Calu3 (cell line): ENCODE measurements around the gene RPLP2. TPM values are rescaled to one million over a fixed set of nuclear protein-coding genes. Genes with fewer than 3 reads are reported as not detected.

Experiments used
- BruUV-seq: library from RNA; stranded (reverse); fragments of 400-500 nt; replicated peaks from 2 replicates; lab custom pipeline; 2021; lab: Mats Ljungman, UMichigan
- CTCF ChIA-PET: fragments of 300-600 bp; sonication (Branson Sonifier 250); formaldehyde crosslinking; loops from one replicate; lab custom pipeline; 2022; ENCODE audit warnings: antibody characterized with exemption; lab: Charles Lee
- DNase-seq: peaks from one replicate; pipeline ENCODE4 v3.0.0; 2022
- H3K27ac Mint-ChIP-seq: one replicate; pipeline ENCODE4 v1.8.0; 2022; ENCODE audit warnings: mixed read lengths; ENCODE audit not compliant: unreplicated experiment
- H3K27me3 Mint-ChIP-seq: one replicate; pipeline ENCODE4 v1.8.0; 2022; ENCODE audit warnings: mixed read lengths; ENCODE audit not compliant: unreplicated experiment
- H3K36me3 Mint-ChIP-seq: one replicate; pipeline ENCODE4 v1.8.0; 2022; ENCODE audit warnings: mild to moderate bottlenecking, moderate library complexity, mixed read lengths; ENCODE audit not compliant: insufficient read depth, unreplicated experiment
- H3K4me1 Mint-ChIP-seq: one replicate; pipeline ENCODE4 v1.8.0; 2022; ENCODE audit warnings: mild to moderate bottlenecking, low read depth, mixed read lengths; ENCODE audit not compliant: unreplicated experiment
- H3K4me3 Mint-ChIP-seq: one replicate; pipeline ENCODE4 v1.8.0; 2022; ENCODE audit warnings: mild to moderate bottlenecking, low read depth, moderate library complexity, mixed read lengths; ENCODE audit not compliant: unreplicated experiment
- H3K9me3 Mint-ChIP-seq: one replicate; pipeline ENCODE4 v1.8.0; 2022; ENCODE audit warnings: low read depth, mixed read lengths; ENCODE audit not compliant: unreplicated experiment
- intact Hi-C: fragments of 100-400 bp; cut with micrococcal nuclease; formaldehyde crosslinking; loops from one replicate; pipeline ENCODE4 v1.10.0; 2022; ENCODE audit not compliant: unreplicated experiment
- total RNA-seq: library from RNA; stranded (reverse); gene quantifications from 2 replicates; pipeline ENCODE4 v1.2.3, GENCODE V29; 2022
- TF ChIP-seq, protein P1 (sequence below): fragments of 200-600 bp; IDR thresholded peaks from one replicate; pipeline ENCODE4 v1.8.0; 2022; ENCODE audit warnings: antibody characterized with exemption; ENCODE audit not compliant: unreplicated experiment

RPLP2 gene
- total RNA-seq, 1 experiment from 2014 or later = 1,381 TPM

DNA sequence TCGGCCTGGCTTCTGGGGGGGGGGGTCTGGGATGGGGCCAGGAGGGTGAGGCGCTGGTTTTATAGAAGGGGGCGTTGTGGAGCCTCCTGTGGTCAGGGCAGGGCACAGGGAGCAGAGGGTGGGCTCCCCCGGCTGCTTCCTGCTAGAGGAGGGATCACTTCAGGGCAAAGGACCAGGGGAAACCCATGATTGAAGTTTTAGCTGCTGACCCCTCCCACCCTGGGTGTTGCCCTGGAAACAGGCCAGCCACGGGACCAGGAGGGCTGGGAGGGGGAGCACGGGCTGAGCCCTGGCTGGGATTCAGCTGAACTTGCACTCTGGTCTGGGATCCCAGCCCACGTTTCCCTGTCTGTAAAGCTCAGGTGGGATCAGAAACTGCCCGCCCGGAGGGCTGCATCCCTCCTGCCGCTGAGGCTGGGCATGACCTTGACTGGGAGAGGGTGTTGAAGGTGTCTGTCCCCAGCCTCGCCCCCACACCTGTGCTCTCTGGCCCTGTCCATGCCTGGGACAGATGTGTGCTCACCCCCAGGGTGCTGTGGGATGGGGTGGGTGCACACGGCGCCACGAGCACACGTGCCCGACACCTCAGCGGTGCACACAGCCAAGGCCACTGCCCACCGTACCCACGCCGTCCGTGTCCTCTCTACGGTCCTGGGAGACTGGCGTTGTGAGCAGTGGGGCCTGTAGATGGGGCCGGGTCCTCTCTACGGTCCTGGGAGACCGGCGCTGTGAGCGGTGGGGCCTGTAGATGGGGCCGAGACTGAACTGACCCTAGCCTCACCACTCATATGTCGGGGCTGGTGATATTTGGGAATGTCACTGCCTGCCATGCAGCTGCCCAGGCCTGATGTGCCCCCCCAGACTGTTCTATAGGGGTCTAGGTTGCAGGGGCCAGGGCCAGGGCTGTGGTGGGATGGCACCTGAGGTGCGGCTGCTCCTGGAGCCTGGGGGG is 35.2 kb downstream of the RPLP2 start:
- no peaks in the 10 kb centered on the region for H3K9me3 Mint-ChIP-seq
- peak overlapping the region; percentile 77 for H3K4me3 Mint-ChIP-seq
- no peak overlapping the region for H3K27ac Mint-ChIP-seq
- intact Hi-C loops = no loop called here
- no peaks in the 10 kb centered on the region for H3K27me3 Mint-ChIP-seq
- TF ChIP-seq, protein P1, sequence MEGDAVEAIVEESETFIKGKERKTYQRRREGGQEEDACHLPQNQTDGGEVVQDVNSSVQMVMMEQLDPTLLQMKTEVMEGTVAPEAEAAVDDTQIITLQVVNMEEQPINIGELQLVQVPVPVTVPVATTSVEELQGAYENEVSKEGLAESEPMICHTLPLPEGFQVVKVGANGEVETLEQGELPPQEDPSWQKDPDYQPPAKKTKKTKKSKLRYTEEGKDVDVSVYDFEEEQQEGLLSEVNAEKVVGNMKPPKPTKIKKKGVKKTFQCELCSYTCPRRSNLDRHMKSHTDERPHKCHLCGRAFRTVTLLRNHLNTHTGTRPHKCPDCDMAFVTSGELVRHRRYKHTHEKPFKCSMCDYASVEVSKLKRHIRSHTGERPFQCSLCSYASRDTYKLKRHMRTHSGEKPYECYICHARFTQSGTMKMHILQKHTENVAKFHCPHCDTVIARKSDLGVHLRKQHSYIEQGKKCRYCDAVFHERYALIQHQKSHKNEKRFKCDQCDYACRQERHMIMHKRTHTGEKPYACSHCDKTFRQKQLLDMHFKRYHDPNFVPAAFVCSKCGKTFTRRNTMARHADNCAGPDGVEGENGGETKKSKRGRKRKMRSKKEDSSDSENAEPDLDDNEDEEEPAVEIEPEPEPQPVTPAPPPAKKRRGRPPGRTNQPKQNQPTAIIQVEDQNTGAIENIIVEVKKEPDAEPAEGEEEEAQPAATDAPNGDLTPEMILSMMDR = no peak
- BruUV-seq = no TSS peak
- H3K36me3 Mint-ChIP-seq = peaks cover 50% of the 10 kb centered on the region
- DNase-seq = peak; percentile 62
- peaks cover 21% of the 10 kb centered on the region for H3K4me1 Mint-ChIP-seq
- CTCF ChIA-PET = interaction anchor here (0.5 to 3.0 kb wide), 3 partner anchors 11 to 98 kb away, joined by 3 to 8 read pairs (median 6); partner anchors contain the start of gene TALDO1

DNA sequence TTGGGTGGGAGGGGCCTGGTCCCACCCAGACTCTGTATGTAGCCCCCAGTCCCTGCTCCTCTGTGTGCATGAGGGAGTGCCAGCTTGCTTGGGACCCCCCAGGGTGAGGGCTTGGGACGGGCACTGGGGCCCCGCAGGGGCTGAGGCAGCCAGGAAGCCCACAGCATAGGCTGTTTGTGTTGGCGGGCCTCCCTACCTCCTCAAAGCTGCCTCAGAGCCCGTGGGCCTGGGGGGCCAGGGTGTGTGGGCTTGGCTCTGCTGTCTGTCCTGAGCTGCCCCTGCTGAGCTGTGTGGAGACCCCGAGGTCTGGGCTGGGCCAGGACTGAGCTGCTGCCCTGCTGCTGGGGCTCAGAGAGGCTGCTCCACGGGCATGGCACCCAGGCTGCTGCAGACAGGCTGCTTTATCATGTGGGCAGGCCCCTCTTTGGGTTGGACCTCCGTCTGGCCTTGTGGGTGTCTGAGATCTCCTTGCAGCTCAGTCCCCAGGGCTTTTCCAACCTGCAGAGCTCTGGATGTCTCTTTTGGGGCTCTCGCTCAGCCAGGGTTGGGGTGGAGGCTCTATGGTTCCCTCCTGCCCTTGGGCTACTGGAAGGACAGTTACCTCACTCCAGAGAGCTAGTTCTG is 36.2 kb downstream of the RPLP2 start:
- H3K27me3 Mint-ChIP-seq = no peaks in the 10 kb centered on the region
- no peaks in the 10 kb centered on the region for H3K9me3 Mint-ChIP-seq
- peaks cover 49% of the 10 kb centered on the region for H3K36me3 Mint-ChIP-seq
- CTCF ChIA-PET = no interaction called here
- intact Hi-C loops = no loop called here
- BruUV-seq = no TSS peak
- no peak overlapping the region for H3K4me3 Mint-ChIP-seq
- H3K4me1 Mint-ChIP-seq = peaks cover 11% of the 10 kb centered on the region
- DNase-seq = no peak
- TF ChIP-seq, protein P1 = no peak
- no peak overlapping the region for H3K27ac Mint-ChIP-seq

GRCh38 chr11:846496-847098 is 36.8 kb downstream of the RPLP2 start:
- intact Hi-C loops = no loop called here
- H3K27ac Mint-ChIP-seq = no peak overlapping the region
- no peaks in the 10 kb centered on the region for H3K9me3 Mint-ChIP-seq
- no peak overlapping the region for H3K4me3 Mint-ChIP-seq
- CTCF ChIA-PET = interaction anchor here (0.7 kb wide), 1 partner anchor 67 kb away, joined by 3 read pairs; no protein-coding TSS in a partner anchor
- peaks cover 43% of the 10 kb centered on the region for H3K36me3 Mint-ChIP-seq
- BruUV-seq = no TSS peak
- H3K4me1 Mint-ChIP-seq = peaks cover 8% of the 10 kb centered on the region
- DNase-seq = no peak
- TF ChIP-seq, protein P1 = no peak
- no peaks in the 10 kb centered on the region for H3K27me3 Mint-ChIP-seq

- CTCF ChIA-PET = interaction anchor here (0.9 to 1.0 kb wide), 4 partner anchors 9 to 203 kb away, joined by 3 to 6 read pairs (median 4); no protein-coding TSS in a partner anchor
- TF ChIP-seq, protein P1 = no peak
- intact Hi-C loops = no loop called here
- Mint-ChIP-seq H3K9me3 (no peaks in the 10 kb centered on the region), H3K4me1 (peaks cover 8% of the 10 kb centered on the region), H3K27ac (no peak overlapping the region), H3K27me3 (no peaks in the 10 kb centered on the region), H3K4me3 (no peak overlapping the region), H3K36me3 (peaks cover 30% of the 10 kb centered on the region)
- BruUV-seq = no TSS peak
- no peak for DNase-seq
These were observed 38.1 kb downstream of the RPLP2 start for GRCh38 chr11:847876-848275.
